RWPE2 (cell line): ENCODE measurements around the gene RAB28.

Source experiments
- ATAC-seq: fragments of 200-7000 bp; cut with Tn5 transposase; 3 replicates; pipeline ENCODE4 v1.9.1; 2021; ENCODE audit warnings: low read depth
- DNase-seq: peaks from one replicate; pipeline ENCODE4 v3.0.0-alpha.2; 2020; ENCODE audit warnings: low spot score
- H3K27ac ChIP-seq: fragments of 450-650 bp; 2 replicates; pipeline ENCODE4 v1.5.1; 2017; ENCODE audit warnings: mild to moderate bottlenecking; ENCODE audit not compliant: poor library complexity, severe bottlenecking
- H3K27me3 ChIP-seq: fragments of 250-450 bp; sonication (Bioruptor Pico); 2 replicates; pipeline ENCODE4 v1.5.1; 2021; ENCODE audit warnings: mild to moderate bottlenecking, moderate library complexity; ENCODE audit not compliant: insufficient read depth, poor library complexity, severe bottlenecking
- H3K36me3 ChIP-seq: fragments of 250-450 bp; sonication (Bioruptor Pico); 2 replicates; pipeline ENCODE4 v1.5.1; 2020; ENCODE audit warnings: low read depth, mild to moderate bottlenecking, moderate library complexity
- H3K4me1 ChIP-seq: fragments of 250-450 bp; sonication (Bioruptor Pico); 2 replicates; pipeline ENCODE4 v1.5.1; 2021; ENCODE audit warnings: mild to moderate bottlenecking, moderate library complexity; ENCODE audit not compliant: insufficient read depth, poor library complexity, severe bottlenecking
- H3K4me3 ChIP-seq: fragments of 250-450 bp; sonication (Bioruptor Pico); 2 replicates; pipeline ENCODE4 v1.5.1; 2021; ENCODE audit warnings: mild to moderate bottlenecking, moderate library complexity; ENCODE audit not compliant: severe bottlenecking
- H3K9me3 ChIP-seq: fragments of 250-450 bp; sonication (Bioruptor Pico); 2 replicates; pipeline ENCODE4 v1.5.1; 2021; ENCODE audit warnings: mild to moderate bottlenecking, moderate library complexity; ENCODE audit not compliant: severe bottlenecking
- CTCF ChIP-seq: fragments of 450-650 bp; IDR thresholded peaks from one replicate; pipeline ENCODE4 v1.5.1; 2017; ENCODE audit warnings: mild to moderate bottlenecking, moderate library complexity; ENCODE audit not compliant: poor library complexity, severe bottlenecking

The RAB28 gene

DNA sequence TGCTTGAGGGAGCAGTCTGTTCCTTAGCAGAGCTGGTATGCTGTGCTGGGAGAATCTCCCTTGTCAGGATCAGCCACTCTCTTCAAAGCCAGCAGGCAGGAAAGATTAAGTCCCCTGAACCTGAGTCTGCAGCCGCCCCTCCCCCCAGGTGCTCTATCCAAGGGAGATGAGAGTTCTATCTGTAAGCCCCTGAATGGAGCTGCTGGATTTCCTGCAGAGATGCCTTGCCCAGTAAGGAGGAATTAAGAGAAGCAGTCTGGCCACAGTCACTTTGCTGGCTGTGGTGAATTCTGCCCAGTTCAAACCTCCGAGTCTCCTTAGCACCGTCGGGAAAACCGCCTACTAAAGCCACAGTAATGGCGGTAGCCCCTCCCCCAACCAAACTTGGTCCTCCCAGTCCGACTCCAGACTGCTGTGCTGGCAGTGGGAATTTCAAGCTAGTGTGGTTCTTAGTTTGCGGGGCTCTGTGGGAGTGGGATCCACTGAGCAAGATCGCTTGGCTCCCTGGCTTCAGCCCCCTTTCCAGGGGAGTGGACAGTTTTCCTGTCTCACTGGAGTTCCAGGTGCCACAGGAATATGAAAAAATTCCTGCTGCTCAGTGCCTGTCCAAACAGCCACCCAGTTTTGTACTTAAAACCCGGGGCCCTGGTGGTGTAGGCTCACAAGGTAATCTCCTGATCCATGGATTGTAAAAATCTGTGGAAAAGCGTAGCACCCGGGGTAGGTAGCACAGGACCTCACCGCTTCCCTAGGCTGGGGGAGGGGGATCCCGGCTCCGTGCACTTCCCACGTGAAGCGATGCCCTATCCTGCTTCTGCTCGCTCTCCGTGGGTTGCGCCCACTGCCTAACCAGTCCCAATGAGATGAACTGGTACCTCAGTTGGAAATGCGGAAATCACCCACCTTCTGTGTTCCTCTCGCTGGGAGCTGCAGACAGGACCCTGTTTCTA, 38.0 kb downstream of the RAB28 start:
- Histone ChIP-seq H3K9me3 (no peaks in the 10 kb centered on the region), H3K36me3 (no peaks in the 10 kb centered on the region; the same call in 1 of the 2 replicates), H3K27ac (no peak overlapping the region), H3K4me1 (no peaks in the 10 kb centered on the region), H3K4me3 (no peak overlapping the region), H3K27me3 (no peaks in the 10 kb centered on the region)
- no peak for TF ChIP-seq CTCF
- ATAC-seq (no peak), DNase-seq (no peak)

DNA sequence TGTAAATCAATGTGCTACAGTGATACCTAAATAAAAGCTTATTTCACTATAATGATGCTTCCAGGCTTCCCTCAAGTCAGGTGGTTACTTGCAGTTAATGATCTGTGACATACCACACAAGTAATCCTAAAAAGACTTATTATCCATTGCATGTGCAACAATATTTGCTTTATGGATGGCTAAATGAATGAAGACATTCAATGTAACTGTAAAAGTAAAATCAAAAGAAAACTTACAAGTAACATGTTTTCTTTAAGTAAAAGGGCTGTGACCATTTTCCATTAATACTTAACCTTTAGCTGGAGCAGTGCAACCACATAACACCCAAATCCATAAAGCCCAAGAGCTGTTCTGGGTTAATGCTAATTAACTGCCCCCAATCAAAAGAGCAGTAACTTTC, 42.6 kb downstream of the RAB28 start:
- no peak for DNase-seq
- H3K27me3 ChIP-seq: no peaks in the 10 kb centered on the region
- TF ChIP-seq CTCF: no peak
- no peaks in the 10 kb centered on the region for H3K36me3 ChIP-seq
- no peak overlapping the region for H3K27ac ChIP-seq
- H3K9me3 ChIP-seq: no peaks in the 10 kb centered on the region
- no peaks in the 10 kb centered on the region for H3K4me1 ChIP-seq
- H3K4me3 ChIP-seq: no peak overlapping the region
- ATAC-seq: no peak

DNA sequence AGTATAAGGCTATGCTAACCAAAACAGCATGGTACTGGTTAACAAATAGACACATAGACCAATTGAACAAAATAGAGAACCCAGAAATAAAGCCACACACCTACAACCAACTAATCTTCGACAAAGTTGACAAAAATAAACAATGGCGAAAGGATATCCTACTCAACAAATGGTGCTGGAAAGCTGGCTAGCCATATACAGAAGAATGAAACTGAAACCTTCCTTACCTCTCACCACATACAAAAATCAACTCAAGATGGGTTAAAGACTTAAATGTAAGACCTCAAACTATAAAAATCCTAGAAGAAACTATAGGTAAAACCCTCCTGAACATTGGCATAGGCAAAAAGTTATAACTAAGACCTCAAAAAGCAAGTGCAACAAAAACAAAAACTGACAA, 47.2 kb downstream of the RAB28 start:
- ATAC-seq: no peak
- TF ChIP-seq CTCF: no peak
- Histone ChIP-seq H3K36me3 (no peaks in the 10 kb centered on the region), H3K27ac (no peak overlapping the region), H3K27me3 (no peaks in the 10 kb centered on the region), H3K9me3 (no peaks in the 10 kb centered on the region), H3K4me1 (no peaks in the 10 kb centered on the region), H3K4me3 (no peak overlapping the region)
- no peak for DNase-seq

- Histone ChIP-seq H3K4me1 (peaks cover 2% of the 10 kb centered on the region), H3K36me3 (no peaks in the 10 kb centered on the region), H3K4me3 (no peak overlapping the region), H3K27ac (no peak overlapping the region), H3K27me3 (no peaks in the 10 kb centered on the region), H3K9me3 (no peaks in the 10 kb centered on the region)
- ATAC-seq: no peak
- no peak for TF ChIP-seq CTCF
- DNase-seq: no peak
These were observed 51.7 kb downstream of the RAB28 start for GRCh38 chr4:13432453-13432852.
